ENCODE data around the gene CIAO3. TPM values are rescaled to one million over a fixed set of nuclear protein-coding genes. Genes with fewer than 3 reads are reported as not detected.

The CIAO3 gene
- polyA plus RNA-seq, 1 experiment = 23.1 TPM

DNA sequence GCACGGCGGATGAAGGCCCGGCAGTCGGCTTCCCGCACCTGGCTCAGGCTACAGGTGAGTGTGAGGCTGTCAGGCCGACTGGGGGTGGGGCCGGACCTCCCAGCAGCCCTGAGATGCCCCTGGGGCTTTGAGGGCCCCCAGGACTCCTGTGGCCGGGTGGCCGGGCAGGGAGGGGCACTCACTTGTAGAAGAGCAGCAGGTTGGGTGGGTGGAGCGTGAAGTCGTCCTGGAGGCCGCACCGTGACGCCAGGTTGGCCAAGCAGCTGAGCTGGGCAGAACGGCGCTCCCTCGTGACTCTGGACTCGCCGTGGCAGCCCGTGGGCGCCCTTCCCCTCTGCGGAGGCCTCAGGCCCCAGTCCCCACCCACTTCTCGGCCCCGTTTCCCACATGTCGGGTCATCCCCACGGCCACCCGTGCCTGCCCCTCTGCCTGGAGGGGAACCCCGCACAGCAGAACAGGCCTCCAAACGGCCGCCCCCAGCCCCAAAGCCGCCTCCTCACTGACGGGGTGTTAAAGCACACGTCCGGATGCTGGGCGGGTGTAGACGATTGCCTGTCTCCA is 34.5 kb upstream of the CIAO3 start:
- Histone ChIP-seq H3K36me3 (ENCODE audit: control insufficient read depth, insufficient read depth, low read length) (no peaks in the 10 kb centered on the region), H3K4me3 (ENCODE audit: low read depth, low read length) (no peak overlapping the region), H3K27me3 (ENCODE audit: control insufficient read depth, insufficient read depth, low read length) (no peaks in the 10 kb centered on the region)
- TF ChIP-seq, protein P1, sequence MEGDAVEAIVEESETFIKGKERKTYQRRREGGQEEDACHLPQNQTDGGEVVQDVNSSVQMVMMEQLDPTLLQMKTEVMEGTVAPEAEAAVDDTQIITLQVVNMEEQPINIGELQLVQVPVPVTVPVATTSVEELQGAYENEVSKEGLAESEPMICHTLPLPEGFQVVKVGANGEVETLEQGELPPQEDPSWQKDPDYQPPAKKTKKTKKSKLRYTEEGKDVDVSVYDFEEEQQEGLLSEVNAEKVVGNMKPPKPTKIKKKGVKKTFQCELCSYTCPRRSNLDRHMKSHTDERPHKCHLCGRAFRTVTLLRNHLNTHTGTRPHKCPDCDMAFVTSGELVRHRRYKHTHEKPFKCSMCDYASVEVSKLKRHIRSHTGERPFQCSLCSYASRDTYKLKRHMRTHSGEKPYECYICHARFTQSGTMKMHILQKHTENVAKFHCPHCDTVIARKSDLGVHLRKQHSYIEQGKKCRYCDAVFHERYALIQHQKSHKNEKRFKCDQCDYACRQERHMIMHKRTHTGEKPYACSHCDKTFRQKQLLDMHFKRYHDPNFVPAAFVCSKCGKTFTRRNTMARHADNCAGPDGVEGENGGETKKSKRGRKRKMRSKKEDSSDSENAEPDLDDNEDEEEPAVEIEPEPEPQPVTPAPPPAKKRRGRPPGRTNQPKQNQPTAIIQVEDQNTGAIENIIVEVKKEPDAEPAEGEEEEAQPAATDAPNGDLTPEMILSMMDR (IDR thresholded peaks at IDR 0.05; ENCODE audit: insufficient read depth, low read depth, low read length) = no peak
- no peak for DNase-seq (ENCODE audit: low read depth)
- ChIA-PET POLR2A (no interaction called here), CTCF (no interaction called here)

DNA sequence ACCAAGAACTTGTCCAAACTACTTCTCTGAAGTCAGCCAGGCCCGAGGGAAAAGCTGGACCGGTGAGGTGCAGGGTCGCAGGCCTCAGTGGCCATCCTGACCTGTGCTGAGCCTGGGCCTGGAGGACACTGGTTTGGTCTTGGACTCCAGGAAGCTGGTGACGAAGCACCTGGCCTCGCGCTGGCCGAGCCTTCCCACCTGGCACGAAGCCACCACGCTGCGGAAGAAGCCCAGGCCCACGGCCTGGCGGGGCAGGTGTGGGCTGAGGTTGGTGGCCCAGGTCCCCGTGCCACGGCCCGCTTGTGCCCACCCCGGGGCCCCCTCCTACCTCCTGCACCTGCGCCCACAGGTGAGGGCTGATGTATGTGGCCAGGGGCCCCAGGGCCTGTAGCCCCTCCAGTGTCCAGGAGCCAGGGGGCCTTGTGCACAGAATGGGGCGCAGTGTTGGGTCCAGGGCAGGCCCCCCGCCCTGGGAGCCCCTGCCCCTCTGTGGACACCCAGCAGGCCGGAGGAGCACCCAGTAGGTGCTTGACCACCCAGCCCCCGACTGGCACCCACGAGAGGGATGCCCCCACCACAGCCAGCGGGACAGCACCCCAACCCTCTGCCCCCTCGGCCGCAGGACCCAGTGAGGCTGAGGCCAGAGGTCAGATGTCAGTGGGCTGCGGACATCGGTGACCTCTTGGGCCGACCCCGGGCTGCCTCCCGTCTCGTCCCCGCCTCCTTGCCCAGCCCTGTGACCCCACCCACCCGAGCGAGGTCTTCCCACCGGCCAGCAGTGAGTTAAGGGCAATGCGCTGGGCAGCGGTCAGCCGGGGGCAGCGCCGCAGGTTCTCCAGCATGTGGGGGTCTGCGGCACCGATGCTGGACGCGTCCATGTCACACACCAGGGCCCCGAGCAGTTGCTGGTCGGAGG is 33.5 kb upstream of the CIAO3 start:
- POLR2A ChIA-PET = no interaction called here

DNA sequence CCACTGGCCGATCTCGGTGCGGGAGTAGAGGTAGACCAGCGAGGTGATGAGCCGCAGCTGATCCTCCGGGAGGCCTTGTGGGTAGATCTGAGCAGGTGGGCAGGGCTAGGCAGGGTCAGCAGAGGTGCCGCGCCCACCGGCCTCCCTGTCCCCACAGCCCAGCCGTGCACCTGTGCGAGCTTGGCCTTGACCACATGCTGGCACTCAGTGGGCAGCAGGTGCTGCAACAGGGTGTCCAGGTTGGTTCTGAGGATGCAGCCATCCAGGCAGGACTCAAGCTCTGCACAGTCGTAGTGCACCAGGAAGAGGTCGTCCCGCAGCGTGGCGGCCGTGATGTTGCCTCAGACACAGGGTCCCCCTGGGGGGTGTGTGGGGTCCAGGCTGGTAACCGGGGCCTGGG is 32.2 kb upstream of the CIAO3 start:
- H3K36me3 ChIP-seq (ENCODE audit: control insufficient read depth, insufficient read depth, low read length) = no peaks in the 10 kb centered on the region
- no peaks in the 10 kb centered on the region for H3K27me3 ChIP-seq (ENCODE audit: control insufficient read depth, insufficient read depth, low read length)
- DNase-seq (ENCODE audit: low read depth) = no peak
- ChIA-PET CTCF (interaction anchor here (1.5 to 2.0 kb wide), 2 partner anchors 13 to 31 kb away, joined by 5 to 10 read pairs; no protein-coding TSS in a partner anchor), POLR2A (no interaction called here)
- no peak overlapping the region for H3K4me3 ChIP-seq (ENCODE audit: low read depth, low read length)
- TF ChIP-seq, protein P1 (IDR thresholded peaks at IDR 0.05; ENCODE audit: insufficient read depth, low read depth, low read length) = no peak

More for the DNA sequence above, 33.5 kb upstream of the CIAO3 start:
- TF ChIP-seq, protein P1 (IDR thresholded peaks at IDR 0.05; ENCODE audit: insufficient read depth, low read depth, low read length) = no peak
- DNase-seq (ENCODE audit: low read depth) = no peak
- Histone ChIP-seq H3K27me3 (ENCODE audit: control insufficient read depth, insufficient read depth, low read length) (no peaks in the 10 kb centered on the region), H3K4me3 (ENCODE audit: low read depth, low read length) (no peak overlapping the region), H3K36me3 (ENCODE audit: control insufficient read depth, insufficient read depth, low read length) (no peaks in the 10 kb centered on the region)
- CTCF ChIA-PET = interaction anchor here (2.0 kb wide), 1 partner anchor 11 kb away, joined by 10 read pairs; no protein-coding TSS in a partner anchor

DNA sequence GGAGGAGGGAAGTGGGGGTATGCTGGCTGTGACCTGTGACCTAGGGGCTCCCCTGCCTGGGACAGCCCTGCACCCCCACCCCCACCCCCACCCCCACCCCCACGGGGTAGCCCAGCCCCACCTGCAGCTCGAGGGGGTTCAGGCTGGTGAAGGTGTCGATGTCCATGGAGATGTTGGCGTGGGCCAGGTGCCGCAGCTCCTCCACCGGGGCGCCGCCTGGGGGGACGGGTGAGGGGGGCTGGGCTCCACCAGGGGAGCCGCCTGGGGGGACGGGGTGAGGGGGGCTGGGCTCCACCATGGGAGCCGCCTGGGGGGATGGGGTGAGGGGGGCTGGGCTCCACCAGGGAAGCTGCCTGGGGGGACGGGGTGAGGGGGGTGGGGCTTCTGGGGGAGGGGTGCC is 29.6 kb upstream of the CIAO3 start:
- DNase-seq (ENCODE audit: low read depth) = no peak
- TF ChIP-seq, protein P1 (IDR thresholded peaks at IDR 0.05; ENCODE audit: insufficient read depth, low read depth, low read length) = no peak
- Histone ChIP-seq H3K4me3 (ENCODE audit: low read depth, low read length) (no peak overlapping the region), H3K27me3 (ENCODE audit: control insufficient read depth, insufficient read depth, low read length) (no peaks in the 10 kb centered on the region), H3K36me3 (ENCODE audit: control insufficient read depth, insufficient read depth, low read length) (no peaks in the 10 kb centered on the region)
- POLR2A ChIA-PET = no interaction called here
- CTCF ChIA-PET = interaction anchor here (0.8 to 1.5 kb wide), 5 partner anchors 10 to 58 kb away, joined by 3 to 5 read pairs (median 3); no protein-coding TSS in a partner anchor

DNA sequence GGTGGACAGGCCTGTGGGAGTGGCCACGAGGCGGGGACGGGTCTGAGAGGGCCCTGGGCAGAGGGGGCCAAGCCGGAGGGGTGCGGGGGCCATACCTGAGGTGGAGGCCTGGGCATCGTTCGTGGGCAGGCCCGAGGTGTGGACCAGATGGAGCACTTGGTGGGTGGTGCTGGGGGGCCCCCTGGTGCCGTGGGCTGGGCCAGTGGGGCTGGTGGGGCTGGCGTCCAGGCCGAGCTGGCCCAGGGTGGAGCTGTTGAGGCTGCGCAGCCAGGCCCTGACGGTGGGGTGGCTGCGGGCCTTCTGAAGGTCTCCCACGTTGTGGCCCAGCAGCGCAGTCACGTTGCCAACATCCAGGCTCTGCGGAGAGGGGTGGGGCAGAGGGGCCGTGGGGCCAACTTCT is 29.1 kb upstream of the CIAO3 start:
- TF ChIP-seq, protein P1 (IDR thresholded peaks at IDR 0.05; ENCODE audit: insufficient read depth, low read depth, low read length) = no peak
- CTCF ChIA-PET = interaction anchor here (0.8 to 1.2 kb wide), 3 partner anchors 11 to 58 kb away, joined by 3 to 5 read pairs (median 3); no protein-coding TSS in a partner anchor
- no peak overlapping the region for H3K4me3 ChIP-seq (ENCODE audit: low read depth, low read length)
- POLR2A ChIA-PET = no interaction called here
- no peaks in the 10 kb centered on the region for H3K36me3 ChIP-seq (ENCODE audit: control insufficient read depth, insufficient read depth, low read length)
- DNase-seq (ENCODE audit: low read depth) = no peak
- no peaks in the 10 kb centered on the region for H3K27me3 ChIP-seq (ENCODE audit: control insufficient read depth, insufficient read depth, low read length)
